SK-N-SH treated with all-trans-retinoic acid at 6 μM for 48 hours (cell line): Measurements from ENCODE around the gene MRPL52.

Source experiments
- ATAC-seq: fragments of 200-7000 bp; cut with Tn5 transposase; 3 replicates; pipeline ENCODE4 v1.9.1; 2020; ENCODE audit warnings: mild to moderate bottlenecking, moderate library complexity
- ARNTL ChIP-seq: fragments of 450-650 bp; formaldehyde crosslinking; IDR thresholded peaks from 2 replicates; pipeline ENCODE4 v1.5.0; 2020; ENCODE audit warnings: low read depth, mild to moderate bottlenecking, moderate library complexity, borderline replicate concordance
- CREB5 ChIP-seq: fragments of 250-450 bp; sonication (Bioruptor Pico); IDR thresholded peaks from 2 replicates; pipeline ENCODE4 v1.5.1; 2020; ENCODE audit warnings: low read depth, mild to moderate bottlenecking, moderate library complexity
- CSDC2 ChIP-seq: fragments of 250-450 bp; sonication (Bioruptor Pico); IDR thresholded peaks from 2 replicates; pipeline ENCODE4 v1.5.0; 2020; ENCODE audit warnings: mild to moderate bottlenecking, moderate library complexity
- ESRRG ChIP-seq: fragments of 250-450 bp; sonication (Bioruptor Pico); IDR thresholded peaks from 2 replicates; pipeline ENCODE4 v1.6.1; 2021; ENCODE audit warnings: mild to moderate bottlenecking
- GLIS3 ChIP-seq: fragments of 250-450 bp; sonication (Bioruptor Pico); IDR thresholded peaks from 2 replicates; pipeline ENCODE4 v1.5.0; 2020; ENCODE audit warnings: mild to moderate bottlenecking, moderate library complexity
- ISL1 ChIP-seq: fragments of 250-450 bp; sonication (Bioruptor Pico); IDR thresholded peaks from 2 replicates; pipeline ENCODE4 v2.1.2; 2022; ENCODE audit warnings: mild to moderate bottlenecking, moderate library complexity
- PATZ1 ChIP-seq: fragments of 250-450 bp; sonication (Bioruptor Pico); IDR thresholded peaks from 2 replicates; pipeline ENCODE4 v1.8.0; 2020; ENCODE audit warnings: mild to moderate bottlenecking, moderate library complexity, borderline replicate concordance
- POU6F1 ChIP-seq: fragments of 250-450 bp; sonication (Bioruptor Pico); IDR thresholded peaks from 2 replicates; pipeline ENCODE4 v1.8.0; 2021; ENCODE audit warnings: low read depth, mild to moderate bottlenecking, moderate library complexity, borderline replicate concordance
- RARB ChIP-seq: fragments of 250-450 bp; sonication (Bioruptor Pico); IDR thresholded peaks from 2 replicates; pipeline ENCODE4 v1.8.0; 2021; ENCODE audit warnings: mild to moderate bottlenecking, moderate library complexity
- TCF4 ChIP-seq: fragments of 250-450 bp; sonication (Bioruptor Pico); IDR thresholded peaks from 2 replicates; pipeline ENCODE4 v1.8.0; 2021; ENCODE audit warnings: mild to moderate bottlenecking, moderate library complexity, borderline replicate concordance
- TOX ChIP-seq: fragments of 250-450 bp; sonication (Bioruptor Pico); IDR thresholded peaks from 2 replicates; pipeline ENCODE4 v1.8.0; 2021; ENCODE audit warnings: mild to moderate bottlenecking, moderate library complexity, borderline replicate concordance
- TSHZ2 ChIP-seq: fragments of 250-450 bp; sonication (Bioruptor Pico); IDR thresholded peaks from 2 replicates; pipeline ENCODE4 v1.5.0; 2020; ENCODE audit warnings: mild to moderate bottlenecking, moderate library complexity
- ZC3H10 ChIP-seq: fragments of 250-450 bp; sonication (Bioruptor Pico); IDR thresholded peaks from 2 replicates; pipeline ENCODE4 v1.5.1; 2021; ENCODE audit warnings: mild to moderate bottlenecking, moderate library complexity
- ZFP3 ChIP-seq: fragments of 250-450 bp; sonication (Bioruptor Pico); IDR thresholded peaks from 2 replicates; pipeline ENCODE4 v1.5.0; 2020; ENCODE audit warnings: mild to moderate bottlenecking, moderate library complexity
- ZFP30 ChIP-seq: fragments of 450-650 bp; formaldehyde crosslinking; IDR thresholded peaks from 2 replicates; pipeline ENCODE4 v1.5.0; 2022; ENCODE audit warnings: mild to moderate bottlenecking, moderate library complexity
- ZNF565 ChIP-seq: fragments of 450-650 bp; formaldehyde crosslinking; conservative IDR thresholded peaks from 2 replicates; pipeline ENCODE4 v1.5.0; 2020; ENCODE audit warnings: low read depth, mild to moderate bottlenecking, moderate library complexity
- ZNF70 ChIP-seq: fragments of 450-650 bp; formaldehyde crosslinking; IDR thresholded peaks from 2 replicates; pipeline ENCODE4 v1.5.0; 2020; ENCODE audit warnings: mild to moderate bottlenecking, moderate library complexity
- ZNF8 ChIP-seq: fragments of 450-650 bp; formaldehyde crosslinking; IDR thresholded peaks from 2 replicates; pipeline ENCODE4 v1.5.0; 2020; ENCODE audit warnings: mild to moderate bottlenecking, moderate library complexity

Gene MRPL52

GRCh38 chr14:22837750-22838538, 8.3 kb downstream of the MRPL52 start:
- TF ChIP-seq TSHZ2 (no peak), ARNTL (CRISPR knock-in tag) (no peak), ZFP30 (CRISPR knock-in tag) (no peak), GLIS3 (CRISPR knock-in tag) (no peak), TOX (CRISPR knock-in tag) (no peak), ZC3H10 (CRISPR knock-in tag) (no peak), CREB5 (CRISPR knock-in tag) (no peak), PATZ1 (CRISPR knock-in tag) (no peak), ESRRG (no peak), ZNF8 (CRISPR knock-in tag) (no peak), ISL1 (CRISPR knock-in tag) (no peak), TCF4 (CRISPR knock-in tag) (no peak)
- peak; percentile 12; the same call in 1 of the 3 replicates for ATAC-seq

- no peak for ATAC-seq
- no peak for TF ChIP-seq ZFP3
- TF ChIP-seq, all 23 proteins: peak for 0
Measured at GRCh38 chr14:22838631-22839041, 8.9 kb downstream of the MRPL52 start.

GRCh38 chr14:22839159-22839779, 9.6 kb downstream of the MRPL52 start:
- ATAC-seq: no peak
- TF ChIP-seq CSDC2 (CRISPR knock-in tag) (no peak), CREB5 (CRISPR knock-in tag) (no peak), ZNF565 (no peak), ESRRG (no peak), ZNF70 (CRISPR knock-in tag) (no peak), ZFP3 (no peak), POU6F1 (CRISPR knock-in tag) (no peak), TOX (CRISPR knock-in tag) (no peak), RARB (CRISPR knock-in tag) (no peak), ZNF8 (CRISPR knock-in tag) (no peak), TSHZ2 (no peak), ZC3H10 (CRISPR knock-in tag) (no peak), ISL1 (CRISPR knock-in tag) (no peak)
